Measurements from ENCODE around the gene RSAD1.
A peak's percentile ranks its signal among the peaks of the same experiment; 100 is the strongest.

The RSAD1 gene
- 65.2 to 72.5 reads per million in 2 experiments for total RNA-seq

GRCh38 chr17:50478391-50479381 lies at the start of gene RSAD1:
RSAD1 (plus strand) TSS chr17:50478860; CDS start chr17:50478885, 25 bp downstream.
- peak; percentile 71 for DNase-seq (ENCODE audit: low read depth)

GRCh38 chr17:50429793-50430192 lies 48.9 kb upstream of the RSAD1 start:
- no peak for DNase-seq (ENCODE audit: low read depth)

- no peak for DNase-seq (ENCODE audit: low read depth)
Measured at GRCh38 chr17:50430821-50431618, 47.6 kb upstream of the RSAD1 start.

- DNase-seq (ENCODE audit: low read depth) = no peak
Measured at GRCh38 chr17:50432125-50432762, 46.4 kb upstream of the RSAD1 start.

- DNase-seq (ENCODE audit: low read depth) = no peak
Measured at GRCh38 chr17:50437409-50437808, 41.3 kb upstream of the RSAD1 start.

GRCh38 chr17:50439008-50439407 lies 39.7 kb upstream of the RSAD1 start:
- no peak for DNase-seq (ENCODE audit: low read depth)

GRCh38 chr17:50440172-50440837 lies 38.4 kb upstream of the RSAD1 start:
- no peak for DNase-seq (ENCODE audit: low read depth)

- DNase-seq (ENCODE audit: low read depth) = no peak
Measured at GRCh38 chr17:50440838-50441829, 37.5 kb upstream of the RSAD1 start.

- DNase-seq (ENCODE audit: low read depth) = no peak
Measured at GRCh38 chr17:50443505-50443974, 35.1 kb upstream of the RSAD1 start.

- no peak for DNase-seq (ENCODE audit: low read depth)
Measured at GRCh38 chr17:50444841-50445715, 33.6 kb upstream of the RSAD1 start.

GRCh38 chr17:50445730-50446325 lies 32.8 kb upstream of the RSAD1 start:
- no peak for DNase-seq (ENCODE audit: low read depth)

- no peak for DNase-seq (ENCODE audit: low read depth)
Measured at GRCh38 chr17:50447870-50448595, 30.6 kb upstream of the RSAD1 start.

GRCh38 chr17:50448643-50449042 lies 30.0 kb upstream of the RSAD1 start:
- DNase-seq (ENCODE audit: low read depth) = no peak

- DNase-seq (ENCODE audit: low read depth) = no peak
Measured at GRCh38 chr17:50451943-50452629, 26.6 kb upstream of the RSAD1 start.

GRCh38 chr17:50452630-50453300 lies 25.9 kb upstream of the RSAD1 start:
- DNase-seq (ENCODE audit: low read depth) = no peak

GRCh38 chr17:50453901-50454300 lies 24.8 kb upstream of the RSAD1 start:
- DNase-seq (ENCODE audit: low read depth) = no peak

- no peak for DNase-seq (ENCODE audit: low read depth)
Measured at GRCh38 chr17:50457621-50458020, 21.0 kb upstream of the RSAD1 start.

Data from T follicular helper cell (primary cell).